ENCODE data around the gene UBA1. TPM values are rescaled to one million over a fixed set of nuclear protein-coding genes. Genes with fewer than 3 reads are reported as not detected.

The UBA1 gene
- total RNA-seq, 4 donors from 2014 or later = 72.9 to 187 (median 149) TPM

- H3K27me3 ChIP-seq = peaks cover 0 to 4% of the 10 kb centered on the region in 2 donors
- no peak overlapping the region for H3K4me3 ChIP-seq
- no peak for DNase-seq
- H3K36me3 ChIP-seq = no peaks in the 10 kb centered on the region
- H3K4me1 ChIP-seq = no peaks in the 10 kb centered on the region
- TF ChIP-seq CTCF (IDR thresholded peaks at IDR 0.05) = no peak
- no peak for TF ChIP-seq POLR2A (IDR thresholded peaks at IDR 0.05)
- intact Hi-C loops (cut with DNase I; ENCODE audit: low total_unique reads) = no loop called here
- H3K9me3 ChIP-seq = no peaks in the 10 kb centered on the region
- no peak overlapping the region for H3K27ac ChIP-seq
These were observed 42.2 kb upstream of the UBA1 start for GRCh38 chrX:47151435-47151834.

- DNase-seq = no peak
- no peak for TF ChIP-seq POLR2A (IDR thresholded peaks at IDR 0.05)
- TF ChIP-seq CTCF (IDR thresholded peaks at IDR 0.05) = no peak
- no peak overlapping the region for H3K27ac ChIP-seq
- no peaks in the 10 kb centered on the region for H3K36me3 ChIP-seq
- H3K9me3 ChIP-seq = no peaks in the 10 kb centered on the region
- no peaks in the 10 kb centered on the region for H3K4me1 ChIP-seq
- no peak overlapping the region for H3K4me3 ChIP-seq
- intact Hi-C loops (cut with DNase I; ENCODE audit: low total_unique reads) = no loop called here
- H3K27me3 ChIP-seq = no peaks in the 10 kb centered on the region
These were observed 36.8 kb upstream of the UBA1 start for GRCh38 chrX:47156611-47157520.

- no peaks in the 10 kb centered on the region for H3K36me3 ChIP-seq
- H3K27me3 ChIP-seq = no peaks in the 10 kb centered on the region
- TF ChIP-seq POLR2A (IDR thresholded peaks at IDR 0.05) (no peak), CTCF (IDR thresholded peaks at IDR 0.05) (no peak)
- DNase-seq = no peak
- no peaks in the 10 kb centered on the region for H3K4me1 ChIP-seq
- intact Hi-C loops (cut with DNase I; ENCODE audit: low total_unique reads) = no loop called here
- no peak overlapping the region for H3K4me3 ChIP-seq
- no peaks in the 10 kb centered on the region for H3K9me3 ChIP-seq
- no peak overlapping the region for H3K27ac ChIP-seq
These were observed 35.5 kb upstream of the UBA1 start for GRCh38 chrX:47158131-47158530.

GRCh38 chrX:47158781-47159180 lies 34.8 kb upstream of the UBA1 start:
- Histone ChIP-seq H3K4me1 (no peaks in the 10 kb centered on the region), H3K27ac (no peak overlapping the region), H3K36me3 (no peaks in the 10 kb centered on the region), H3K4me3 (no peak overlapping the region), H3K9me3 (no peaks in the 10 kb centered on the region), H3K27me3 (no peaks in the 10 kb centered on the region)
- intact Hi-C loops (cut with DNase I; ENCODE audit: low total_unique reads) = no loop called here
- TF ChIP-seq POLR2A (IDR thresholded peaks at IDR 0.05) (no peak), CTCF (IDR thresholded peaks at IDR 0.05) (no peak)
- no peak for DNase-seq

GRCh38 chrX:47160781-47161180 lies 32.8 kb upstream of the UBA1 start:
- Histone ChIP-seq H3K9me3 (no peaks in the 10 kb centered on the region), H3K4me1 (no peaks in the 10 kb centered on the region), H3K27me3 (no peaks in the 10 kb centered on the region), H3K27ac (no peak overlapping the region), H3K36me3 (no peaks in the 10 kb centered on the region), H3K4me3 (no peak overlapping the region)
- intact Hi-C loops (cut with DNase I; ENCODE audit: low total_unique reads) = no loop called here
- DNase-seq = no peak
- no peak for TF ChIP-seq POLR2A (IDR thresholded peaks at IDR 0.05)
- TF ChIP-seq CTCF (IDR thresholded peaks at IDR 0.05) = no peak

Data from uterus (tissue), 4 donors.